B cell (primary cell): ENCODE measurements around the gene MBD1. TPM values are rescaled to one million over a fixed set of nuclear protein-coding genes. Genes with fewer than 3 reads are reported as not detected.

Experiments used
- ATAC-seq: fragments of 200-7000 bp; cut with Tn5 transposase; one replicate; pipeline ENCODE4 v1.10.0; 2021; ENCODE audit warnings: low read depth, mild to moderate bottlenecking, moderate number of reproducible peaks, moderate library complexity
- CTCF ChIA-PET: fragments of 350-600 bp; sonication (Branson Sonifier 250); formaldehyde crosslinking; loops from one replicate; lab custom pipeline; 2021; ENCODE audit warnings: antibody characterized with exemption, inconsistent platforms; lab: Charles Lee
- POLR2A ChIA-PET: fragments of 350-600 bp; sonication (Branson Sonifier 250); formaldehyde crosslinking; loops from one replicate; lab custom pipeline; 2021; ENCODE audit warnings: antibody characterized with exemption; lab: Charles Lee
- DNase-seq: peaks from one replicate; pipeline ENCODE4 v3.0.0; 2013
- H2AFZ ChIP-seq: 2 replicates; pipeline ENCODE4 v1.6.1; 2012; ENCODE audit warnings: mild to moderate bottlenecking, low read depth, low read length; ENCODE audit not compliant: insufficient read depth, poor library complexity, severe bottlenecking
- H3K27ac ChIP-seq, 2 donors: 1 replicate in 1 of 2; 2 replicates in 1 of 2; pipeline ENCODE4 v1.5.1; 2012 to 2013; ENCODE audit warnings: low read length in 2 of 2, mild to moderate bottlenecking in 2 of 2, moderate library complexity in 1 of 2
- H3K27me3 ChIP-seq, 4 experiments: fragments of 200-600 bp in 1 of 4; sonication (generic) in 1 of 4; replicated peaks in 1 of 4; 1 replicate in 2 of 4; 2 replicates in 2 of 4; pipeline versions ENCODE4 v1.6.1 to v1.7.0; 2013 to 2016; ENCODE audit warnings: low read length in 3 of 4, mild to moderate bottlenecking in 2 of 4, mixed read lengths in 1 of 4, moderate library complexity in 1 of 4; ENCODE audit not compliant: insufficient read depth in 4 of 4, control insufficient read depth in 3 of 4; ENCODE audit errors: control extremely low read depth in 1 of 4
- H3K36me3 ChIP-seq, 2 experiments: replicated peaks in 1 of 2; 1 replicate in 1 of 2; 2 replicates in 1 of 2; pipeline versions ENCODE4 v1.6.1 to v1.7.1; 2013; ENCODE audit warnings: low read length in 1 of 2; ENCODE audit not compliant: insufficient read depth in 2 of 2, control insufficient read depth in 1 of 2; ENCODE audit errors: control extremely low read depth in 1 of 2, extremely low read depth in 1 of 2
- H3K4me1 ChIP-seq, 2 donors: fragments of 200-600 bp in 1 of 2; sonication (generic) in 1 of 2; 1 replicate in 1 of 2; 2 replicates in 1 of 2; pipeline versions ENCODE4 v1.5.1 to v1.6.1; 2013 to 2017; ENCODE audit warnings: low read length in 2 of 2; ENCODE audit not compliant: control insufficient read depth in 2 of 2, insufficient read depth in 2 of 2
- H3K4me2 ChIP-seq: replicated peaks from 2 replicates; pipeline ENCODE3; 2012; ENCODE audit warnings: mild to moderate bottlenecking, low read depth, low read length; ENCODE audit not compliant: poor library complexity, severe bottlenecking
- H3K4me3 ChIP-seq, 5 experiments: fragments of 200-600 bp in 1 of 5; sonication (generic) in 1 of 5; 1 replicate in 3 of 5; 2 replicates in 2 of 5; pipeline versions ENCODE4 v1.5.1 to v1.7.0; 2011 to 2016; ENCODE audit warnings: low read length in 4 of 5, mild to moderate bottlenecking in 4 of 5, low read depth in 2 of 5, control low read depth in 1 of 5, moderate library complexity in 1 of 5; ENCODE audit not compliant: insufficient read depth in 1 of 5; ENCODE audit errors: control extremely low read depth in 1 of 5, extremely low read depth in 1 of 5
- H3K79me2 ChIP-seq: fragments of 200-600 bp; sonication (generic); one replicate; pipeline ENCODE4 v1.6.0; 2016; ENCODE audit warnings: low read length; ENCODE audit not compliant: control insufficient read depth, insufficient read depth
- H3K9ac ChIP-seq: fragments of 200-600 bp; sonication (generic); 2 replicates; pipeline ENCODE4 v1.6.1; 2017; ENCODE audit warnings: mild to moderate bottlenecking, low read length, moderate library complexity
- H3K9me3 ChIP-seq, 3 donors: one replicate each; pipeline versions ENCODE4 v1.6.1 to v1.7.1; 2013; ENCODE audit warnings: low read length in 2 of 3; ENCODE audit not compliant: control insufficient read depth in 2 of 3, insufficient read depth in 1 of 3; ENCODE audit errors: control extremely low read depth in 1 of 3
- H4K20me1 ChIP-seq: 2 replicates; pipeline ENCODE4 v1.6.0; 2012; ENCODE audit warnings: mild to moderate bottlenecking, low read length; ENCODE audit not compliant: insufficient read depth, control insufficient read depth, poor library complexity, severe bottlenecking
- H3K27ac Mint-ChIP-seq: one replicate; pipeline ENCODE4 v1.8.0; 2021; ENCODE audit warnings: mixed read lengths
- H3K27me3 Mint-ChIP-seq: one replicate; pipeline ENCODE4 v1.8.0; 2021; ENCODE audit warnings: mixed read lengths
- H3K4me1 Mint-ChIP-seq: one replicate; pipeline ENCODE4 v1.8.0; 2021; ENCODE audit warnings: mixed read lengths
- H3K4me3 Mint-ChIP-seq: one replicate; pipeline ENCODE4 v1.8.0; 2021; ENCODE audit warnings: mixed read lengths
- H3K9me3 Mint-ChIP-seq: one replicate; pipeline ENCODE4 v1.8.0; 2022; ENCODE audit warnings: mixed read lengths; ENCODE audit not compliant: insufficient read depth
- EZH2 ChIP-seq: IDR thresholded peaks from 2 replicates; pipeline ENCODE4 v1.6.1; 2012; ENCODE audit warnings: borderline replicate concordance, low read depth, mild to moderate bottlenecking, moderate library complexity, low read length; ENCODE audit not compliant: insufficient read depth, poor library complexity, severe bottlenecking
- WGBS: methylation state at CpG from one replicate; pipeline ENCODE4 v1.1.5; 2013; ENCODE audit warnings: missing lambda C conversion rate; ENCODE audit not compliant: insufficient coverage; 5-methylcytosine and 5-hydroxymethylcytosine counted together
- intact Hi-C: fragments of 100-400 bp; cut with micrococcal nuclease; formaldehyde crosslinking; loops from one replicate; pipeline ENCODE4 v1.10.0; 2022
- polyA plus RNA-seq: library from polyadenylated mRNA; depleted of rRNA; stranded (reverse); fragments of >200 nt; gene quantifications from 2 replicates; pipeline ENCODE4 v1.2.3, GENCODE V29; 2012
- total RNA-seq, 2 donors: library from RNA; stranded (reverse); fragments of 120-200 nt in 1 of 2; gene quantifications; 1 replicate in 1 of 2; 2 replicates in 1 of 2; pipeline versions ENCODE4 v1.2.3 to v1.2.4, GENCODE V29; 2013 to 2022
- TF ChIP-seq, protein P1 (sequence below): fragments of 200-600 bp; IDR thresholded peaks from one replicate; pipeline ENCODE4 v1.8.0; 2022; ENCODE audit warnings: antibody characterized with exemption, mild to moderate bottlenecking

MBD1 gene
- total and polyA plus RNA-seq, 2 donors (not counting 1 experiment from before 2014, with no cell fraction given), result 120 to 135 TPM

DNA sequence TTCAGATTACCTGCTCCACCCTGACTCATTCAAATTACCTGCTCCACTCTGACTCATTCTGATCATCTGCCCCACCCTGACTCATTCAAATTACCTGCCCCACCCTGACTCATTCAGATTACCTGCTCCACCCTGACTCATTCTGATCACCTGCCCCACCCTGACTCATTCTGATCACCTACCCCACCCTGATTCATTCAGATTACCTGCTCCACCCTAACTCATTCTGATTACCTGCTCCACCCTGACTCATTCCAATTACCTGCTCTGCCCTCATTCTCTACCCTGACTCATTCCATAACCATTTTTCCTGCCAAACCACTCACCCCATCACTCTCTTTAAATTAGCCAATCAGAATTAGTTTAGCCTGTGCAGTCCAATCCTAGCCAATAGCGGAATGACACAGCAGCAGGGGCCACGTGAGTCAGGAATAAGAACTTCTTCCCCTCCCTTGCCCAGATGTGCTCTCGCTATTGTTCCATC, 41.2 kb downstream of the MBD1 start:
- peaks cover 2 to 6% (median 4%) of the 10 kb centered on the region in 3 donors for H3K9me3 ChIP-seq
- H3K27me3 Mint-ChIP-seq, result peaks cover 27% of the 10 kb centered on the region
- H3K4me1 ChIP-seq, result no peaks in the 10 kb centered on the region
- H3K27me3 ChIP-seq, result peaks cover 0 to 3% (median 0%) of the 10 kb centered on the region in 4 experiments
- 86% methylated on average over 3 of the region's 3 CpGs for WGBS
- ChIA-PET CTCF (no interaction called here), POLR2A (no interaction called here)
- H3K79me2 ChIP-seq, result no peaks in the 10 kb centered on the region
- ATAC-seq (no peak), DNase-seq (no peak)
- peaks cover 4% of the 10 kb centered on the region for H3K4me1 Mint-ChIP-seq
- no peak overlapping the region for H3K27ac ChIP-seq
- no peak overlapping the region for H3K4me2 ChIP-seq
- H3K9ac ChIP-seq, result no peak overlapping the region
- no peak overlapping the region for H3K4me3 ChIP-seq
- H3K27ac Mint-ChIP-seq, result no peak overlapping the region
- H4K20me1 ChIP-seq, result no peaks in the 10 kb centered on the region
- H3K9me3 Mint-ChIP-seq, result peaks cover 16% of the 10 kb centered on the region
- no peaks in the 10 kb centered on the region for H3K36me3 ChIP-seq
- no peak overlapping the region for H3K4me3 Mint-ChIP-seq
- no peak overlapping the region for H2AFZ ChIP-seq
- intact Hi-C loops, result no loop called here
- no peak for TF ChIP-seq EZH2
- TF ChIP-seq, protein P1, sequence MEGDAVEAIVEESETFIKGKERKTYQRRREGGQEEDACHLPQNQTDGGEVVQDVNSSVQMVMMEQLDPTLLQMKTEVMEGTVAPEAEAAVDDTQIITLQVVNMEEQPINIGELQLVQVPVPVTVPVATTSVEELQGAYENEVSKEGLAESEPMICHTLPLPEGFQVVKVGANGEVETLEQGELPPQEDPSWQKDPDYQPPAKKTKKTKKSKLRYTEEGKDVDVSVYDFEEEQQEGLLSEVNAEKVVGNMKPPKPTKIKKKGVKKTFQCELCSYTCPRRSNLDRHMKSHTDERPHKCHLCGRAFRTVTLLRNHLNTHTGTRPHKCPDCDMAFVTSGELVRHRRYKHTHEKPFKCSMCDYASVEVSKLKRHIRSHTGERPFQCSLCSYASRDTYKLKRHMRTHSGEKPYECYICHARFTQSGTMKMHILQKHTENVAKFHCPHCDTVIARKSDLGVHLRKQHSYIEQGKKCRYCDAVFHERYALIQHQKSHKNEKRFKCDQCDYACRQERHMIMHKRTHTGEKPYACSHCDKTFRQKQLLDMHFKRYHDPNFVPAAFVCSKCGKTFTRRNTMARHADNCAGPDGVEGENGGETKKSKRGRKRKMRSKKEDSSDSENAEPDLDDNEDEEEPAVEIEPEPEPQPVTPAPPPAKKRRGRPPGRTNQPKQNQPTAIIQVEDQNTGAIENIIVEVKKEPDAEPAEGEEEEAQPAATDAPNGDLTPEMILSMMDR, result no peak

- H3K36me3 ChIP-seq, result no peaks in the 10 kb centered on the region
- TF ChIP-seq, protein P1, result no peak
- no peak for TF ChIP-seq EZH2
- H3K79me2 ChIP-seq, result no peaks in the 10 kb centered on the region
- no peaks in the 10 kb centered on the region for H3K4me1 ChIP-seq
- intact Hi-C loops, result no loop called here
- H3K4me3 ChIP-seq, result no peak overlapping the region
- H2AFZ ChIP-seq, result no peak overlapping the region
- WGBS, result 57% methylated on average over 2 of the region's 2 CpGs
- ChIA-PET CTCF (no interaction called here), POLR2A (no interaction called here)
- no peaks in the 10 kb centered on the region for H3K9me3 Mint-ChIP-seq
- H3K27me3 Mint-ChIP-seq, result peaks cover 37% of the 10 kb centered on the region
- DNase-seq, result no peak
- H3K9me3 ChIP-seq, result no peaks in the 10 kb centered on the region
- peaks cover 8% of the 10 kb centered on the region for H3K4me1 Mint-ChIP-seq
- no peak overlapping the region for H3K4me3 Mint-ChIP-seq
- H3K27ac ChIP-seq, result no peak overlapping the region
- H4K20me1 ChIP-seq, result no peaks in the 10 kb centered on the region
- ATAC-seq, result no peak
- no peak overlapping the region for H3K27ac Mint-ChIP-seq
- H3K27me3 ChIP-seq, result peaks cover 0 to 20% (median 11%) of the 10 kb centered on the region in 4 experiments
- no peak overlapping the region for H3K4me2 ChIP-seq
- no peak overlapping the region for H3K9ac ChIP-seq
These were observed 48.9 kb downstream of the MBD1 start for GRCh38 chr18:50232419-50232818.
